ENCODE measurements around the gene CDH1.
A peak's percentile ranks its signal among the peaks of the same experiment; 100 is the strongest.

Gene CDH1

DNA sequence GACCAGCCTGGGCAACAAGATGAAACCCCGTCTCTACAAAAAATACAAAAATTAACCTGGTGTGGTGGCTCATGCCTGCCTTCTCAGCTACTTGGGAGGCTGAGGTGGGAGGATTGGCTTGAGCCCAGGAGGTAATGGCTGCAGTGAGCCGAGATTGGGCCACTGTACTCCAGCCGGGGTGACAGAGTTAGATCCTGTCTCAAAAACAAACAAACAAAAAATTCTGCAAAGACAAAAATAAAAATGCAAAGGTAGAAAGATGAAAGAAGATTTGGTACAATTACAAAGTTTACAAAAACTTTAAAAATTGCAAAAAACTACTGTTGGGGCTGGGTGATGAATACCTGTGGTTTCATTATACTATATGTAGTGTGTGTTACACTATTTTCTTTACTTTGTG is 5.5 kb upstream of the CDH1 start:
- DNase-seq (ENCODE audit: low read depth in 2 of 2, low spot score in 1 of 2) = no peak

DNA sequence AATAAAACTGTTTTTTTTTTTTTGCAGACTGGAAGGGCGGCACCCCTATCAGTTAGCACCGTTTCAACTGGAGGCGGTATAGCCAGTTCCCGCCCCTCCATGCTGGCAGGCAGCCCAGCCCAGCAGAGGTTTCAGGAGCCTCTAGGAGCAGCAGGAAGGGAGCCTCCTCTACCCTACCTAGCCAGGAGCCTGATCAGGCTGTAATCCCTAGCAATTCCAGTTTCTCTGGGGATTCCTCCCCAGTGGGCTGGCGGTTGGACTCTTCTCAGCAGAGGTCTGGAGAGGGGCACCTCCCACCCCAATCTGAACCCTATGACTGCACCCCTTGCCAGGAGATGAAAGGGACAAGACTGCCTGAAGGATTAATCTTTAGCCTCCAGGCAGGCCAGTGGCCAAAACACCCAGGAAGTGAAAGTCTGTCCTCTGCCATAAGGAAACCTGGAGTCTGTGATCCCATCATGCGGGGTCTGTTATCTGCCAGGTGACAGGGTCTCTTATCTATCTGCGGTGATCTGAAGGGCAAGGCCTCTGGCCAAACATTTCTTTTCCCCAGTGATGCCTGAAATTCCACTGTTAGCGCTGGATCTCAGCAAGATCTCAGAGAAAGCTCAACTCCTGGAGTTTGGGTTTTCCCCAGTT is 4.9 kb upstream of the CDH1 start:
- DNase-seq (ENCODE audit: low read depth in 2 of 2, low spot score in 1 of 2) = no peak

DNA sequence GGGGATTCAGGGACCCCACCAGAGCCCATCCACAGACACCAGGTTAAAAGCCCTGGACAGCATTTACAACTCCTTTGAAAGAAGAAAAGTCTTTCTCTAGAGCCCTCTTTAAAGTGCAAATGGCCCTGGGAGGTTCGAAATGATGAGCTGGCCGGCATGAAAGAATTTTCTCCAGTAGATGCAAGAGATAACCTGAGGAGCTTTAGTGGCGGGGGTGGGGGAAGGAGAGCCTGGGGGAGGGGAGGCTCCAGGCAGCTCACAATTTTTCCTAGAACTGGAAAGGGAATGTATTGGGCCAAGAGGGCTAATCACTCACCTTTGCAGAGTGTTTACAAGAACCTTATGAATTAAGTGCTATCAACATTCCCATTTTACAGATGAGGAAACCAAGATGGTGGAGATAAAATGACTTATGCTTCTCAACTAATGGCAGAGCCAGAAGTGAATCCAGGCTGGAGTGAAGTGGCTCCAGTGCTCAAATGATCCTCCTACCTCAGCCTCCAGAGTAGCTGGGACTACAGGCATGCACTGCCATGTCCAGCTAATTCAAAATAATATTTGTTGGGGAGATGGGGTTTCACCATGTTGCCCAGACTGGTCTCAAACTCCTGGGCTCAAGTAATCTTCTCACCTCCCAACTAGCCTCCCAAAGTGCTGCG is 4.2 kb upstream of the CDH1 start:
- DNase-seq (ENCODE audit: low read depth in 2 of 2, low spot score in 1 of 2) = no peak

DNA sequence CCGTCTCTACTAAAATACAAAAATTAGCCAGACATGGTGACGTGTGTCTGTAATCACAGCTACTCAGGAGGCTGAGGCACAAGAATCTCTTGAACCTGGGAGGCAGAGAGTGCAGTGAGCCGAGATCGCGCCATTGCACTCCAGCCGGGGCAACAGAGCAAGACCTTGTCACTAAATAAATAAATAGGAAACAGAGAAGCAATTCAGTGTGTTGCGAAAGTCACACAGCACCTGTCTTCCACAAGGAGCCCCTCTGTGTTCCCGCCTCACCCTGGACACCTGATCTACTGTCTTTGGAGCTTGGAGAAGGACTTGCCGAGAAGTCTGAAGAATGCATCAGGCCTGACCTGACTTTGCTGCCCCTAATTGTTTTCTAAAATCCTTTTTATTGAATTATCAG is 3.5 kb upstream of the CDH1 start:
- no peak for DNase-seq (ENCODE audit: low read depth in 2 of 2, low spot score in 1 of 2)

DNA sequence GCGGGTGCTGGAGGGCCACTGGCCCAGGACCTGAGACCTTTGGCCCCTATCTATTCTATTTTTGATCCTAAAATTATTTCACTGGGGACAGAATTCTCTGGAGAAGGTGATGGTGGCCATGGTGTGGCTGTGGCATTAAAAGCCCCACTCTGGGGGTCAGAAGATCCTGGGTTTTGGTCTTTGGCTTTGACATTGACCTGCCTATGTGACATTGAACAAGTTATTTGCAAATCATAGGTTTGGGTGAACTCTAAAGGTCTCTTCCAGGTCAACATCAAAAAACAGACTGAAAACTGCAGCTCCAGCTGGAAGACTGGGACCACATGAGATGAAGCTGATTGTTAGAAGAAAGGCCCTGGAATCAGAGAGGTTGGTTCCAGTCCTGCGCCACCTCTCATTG is 2.3 kb upstream of the CDH1 start:
- DNase-seq (ENCODE audit: low read depth in 2 of 2, low spot score in 1 of 2) = no peak

DNA sequence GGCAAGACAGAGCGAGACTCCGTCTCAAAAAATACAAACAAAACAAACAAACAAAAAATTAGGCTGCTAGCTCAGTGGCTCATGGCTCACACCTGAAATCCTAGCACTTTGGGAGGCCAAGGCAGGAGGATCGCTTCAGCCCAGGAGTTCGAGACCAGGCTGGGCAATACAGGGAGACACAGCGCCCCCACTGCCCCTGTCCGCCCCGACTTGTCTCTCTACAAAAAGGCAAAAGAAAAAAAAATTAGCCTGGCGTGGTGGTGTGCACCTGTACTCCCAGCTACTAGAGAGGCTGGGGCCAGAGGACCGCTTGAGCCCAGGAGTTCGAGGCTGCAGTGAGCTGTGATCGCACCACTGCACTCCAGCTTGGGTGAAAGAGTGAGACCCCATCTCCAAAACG is 531 bp upstream of the CDH1 start:
- no peak for DNase-seq (ENCODE audit: low read depth in 2 of 2, low spot score in 1 of 2)

DNA sequence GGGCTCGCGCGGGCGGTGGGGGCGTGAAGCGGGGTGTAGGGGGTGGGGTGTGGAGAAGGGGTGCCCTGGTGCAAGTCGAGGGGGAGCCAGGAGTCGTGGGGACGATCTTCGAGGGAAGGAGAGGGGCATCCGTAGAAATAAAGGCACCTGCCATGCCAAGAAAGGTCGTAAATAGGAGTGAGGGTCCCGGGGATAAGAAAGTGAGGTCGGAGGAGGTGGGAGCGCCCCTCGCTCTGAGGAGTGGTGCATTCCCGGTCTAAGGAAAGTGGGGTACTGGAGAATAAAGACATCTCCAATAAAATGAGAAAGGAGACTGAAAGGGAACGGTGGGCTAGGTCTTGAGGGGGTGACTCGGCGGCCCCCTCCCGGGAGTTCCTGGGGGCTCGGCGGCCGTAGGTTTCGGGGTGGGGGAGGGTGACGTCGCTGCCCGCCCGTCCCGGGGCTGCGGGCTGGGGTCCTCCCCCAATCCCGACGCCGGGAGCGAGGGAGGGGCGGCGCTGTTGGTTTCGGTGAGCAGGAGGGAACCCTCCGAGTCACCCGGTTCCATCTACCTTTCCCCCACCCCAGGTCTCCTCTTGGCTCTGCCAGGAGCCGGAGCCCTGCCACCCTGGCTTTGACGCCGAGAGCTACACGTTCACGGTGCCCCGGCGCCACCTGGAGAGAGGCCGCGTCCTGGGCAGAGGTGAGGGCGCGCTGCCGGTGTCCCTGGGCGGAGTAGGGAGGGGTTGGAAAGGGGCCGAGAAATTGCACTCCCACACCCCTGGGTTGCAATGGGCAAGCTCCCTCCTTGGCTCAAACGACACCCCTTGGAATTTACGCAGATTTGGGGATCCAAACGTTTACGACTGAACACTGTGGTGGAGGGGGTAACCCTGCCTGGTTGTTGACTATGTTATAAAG is 888 bp downstream of the CDH1 start:
- no peak for DNase-seq (ENCODE audit: low read depth in 2 of 2, low spot score in 1 of 2)

DNA sequence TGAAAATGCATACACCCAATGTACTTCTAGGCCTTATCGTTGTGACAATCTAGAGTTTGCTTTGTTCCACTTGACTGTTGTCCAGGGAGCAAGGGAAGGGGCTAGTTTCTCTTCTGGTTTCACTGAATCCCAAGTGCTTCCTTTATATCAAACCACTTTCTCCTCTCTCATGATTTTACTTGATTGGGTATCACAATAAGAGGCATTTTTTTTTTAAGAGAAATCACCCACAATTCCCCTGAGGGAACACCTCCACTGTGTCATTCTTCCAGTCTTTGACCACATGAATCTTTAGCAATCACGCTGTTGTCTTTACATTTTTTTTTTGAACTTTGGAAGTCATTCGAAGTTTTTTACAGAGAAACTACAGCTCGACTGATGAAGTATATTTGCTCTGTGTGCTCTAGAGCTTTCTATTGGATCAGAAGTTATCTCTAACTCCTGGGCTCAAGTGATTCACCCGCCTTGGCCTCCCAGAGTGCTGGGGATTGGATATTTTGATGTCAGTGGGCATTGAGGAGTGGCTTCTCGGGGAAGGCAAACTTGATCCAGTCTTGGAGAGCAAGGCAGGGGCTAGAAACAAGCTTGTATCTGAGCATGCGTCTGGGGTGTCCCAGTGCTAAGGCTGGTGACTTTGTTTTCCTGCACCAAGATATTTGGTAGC is 3.0 kb downstream of the CDH1 start:
- DNase-seq (ENCODE audit: low read depth in 2 of 2, low spot score in 1 of 2) = no peak

DNA sequence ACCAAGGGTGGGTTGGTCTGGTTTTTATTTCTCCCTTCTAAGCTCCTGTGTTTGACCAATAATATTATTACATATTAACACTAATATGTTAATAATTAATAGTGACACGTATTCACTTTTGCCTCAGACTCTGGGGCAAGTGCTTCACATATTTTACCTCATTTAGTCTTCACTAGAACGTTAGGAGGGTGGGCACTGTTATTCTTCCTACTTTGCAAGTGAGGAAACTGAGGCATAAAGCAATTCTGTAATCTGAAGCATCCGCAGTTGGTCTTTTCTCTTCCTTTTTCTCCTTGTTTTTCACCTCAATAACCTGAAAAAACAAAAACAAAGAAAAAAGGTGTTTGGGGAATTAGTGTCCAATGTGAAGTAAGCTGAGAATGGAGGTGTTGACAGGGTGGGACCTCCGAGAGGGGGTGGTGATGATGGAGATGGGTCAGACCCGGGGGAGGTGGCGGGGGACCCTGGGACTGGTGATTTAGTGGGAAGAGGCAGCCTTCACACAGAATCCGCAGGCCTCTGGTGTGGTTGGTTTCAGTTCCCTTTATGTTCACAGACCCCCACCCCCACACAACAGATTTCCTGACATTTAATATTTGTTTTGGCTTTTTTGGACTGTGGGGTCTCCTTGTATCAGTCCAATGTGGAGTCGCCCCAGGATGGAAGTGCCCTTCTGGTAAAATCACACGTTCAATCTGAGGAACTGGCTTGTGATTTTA is 3.7 kb downstream of the CDH1 start:
- DNase-seq (ENCODE audit: low read depth in 2 of 2, low spot score in 1 of 2) = no peak

DNA sequence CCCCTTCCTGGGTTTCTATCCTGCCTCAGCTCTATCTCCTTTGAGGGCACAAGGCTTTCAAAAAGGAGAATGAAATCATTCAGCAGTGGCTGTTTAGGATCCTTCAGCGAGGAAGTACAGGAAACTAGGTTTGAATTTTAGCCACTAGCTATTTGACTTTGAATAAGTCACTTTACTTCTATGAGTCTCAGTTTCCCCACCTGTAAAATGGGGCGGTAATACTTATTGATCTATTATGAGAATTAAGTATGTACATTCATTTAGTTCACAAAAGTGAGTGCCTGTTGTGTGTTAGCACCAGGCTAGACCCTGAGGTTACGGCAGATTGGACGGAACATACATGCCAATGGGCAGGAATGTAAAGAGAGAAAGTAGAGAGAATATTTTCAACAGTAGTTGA is 6.6 kb downstream of the CDH1 start:
- DNase-seq (ENCODE audit: low read depth in 2 of 2, low spot score in 1 of 2) = no peak

DNA sequence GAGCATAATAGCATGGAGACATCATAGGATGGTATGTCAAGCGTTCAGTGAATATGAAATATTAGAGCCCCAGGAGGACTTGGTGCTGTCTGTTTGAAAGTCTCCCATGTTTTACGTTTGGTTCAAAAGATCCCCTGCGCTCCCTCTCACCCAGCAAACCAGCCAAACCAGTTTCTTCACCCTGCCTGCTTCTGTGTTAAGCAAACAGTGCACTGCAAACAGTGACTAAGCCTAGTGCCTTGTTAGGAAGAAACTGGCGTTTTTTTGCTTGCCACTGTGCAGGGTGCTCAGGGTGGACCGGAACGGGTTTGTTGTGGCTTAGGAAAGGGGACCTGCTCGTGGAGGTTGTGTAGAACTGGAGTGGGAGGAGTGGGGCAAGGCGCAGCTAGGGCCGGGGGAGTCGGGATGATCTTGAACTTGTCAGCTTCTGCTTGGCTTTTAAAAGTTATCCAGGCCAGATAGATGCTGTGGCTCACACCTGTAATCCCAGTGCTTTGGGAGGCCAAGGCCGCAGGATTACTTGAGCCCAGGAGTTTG is 7.7 kb downstream of the CDH1 start:
- no peak for DNase-seq (ENCODE audit: low read depth in 2 of 2, low spot score in 1 of 2)

DNA sequence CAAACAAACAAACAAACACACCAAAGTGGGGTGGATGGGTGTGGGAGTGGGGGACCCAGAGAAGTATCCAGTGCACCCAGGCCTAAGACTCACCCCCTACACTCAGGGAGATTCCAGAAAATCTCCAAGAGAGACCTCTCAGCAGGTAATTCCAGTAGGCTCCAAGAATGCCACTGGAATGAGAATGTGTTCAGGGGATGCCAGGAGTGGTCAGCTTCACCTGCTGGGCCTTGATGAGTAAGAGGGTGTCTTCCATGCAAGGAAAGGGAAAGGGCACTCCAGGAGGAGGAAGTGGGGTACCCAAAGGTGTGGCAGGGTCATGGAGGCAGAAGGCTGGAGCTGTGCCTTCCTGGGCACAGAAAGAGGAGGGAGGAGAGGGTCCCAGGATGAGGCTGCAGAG is 9.9 kb downstream of the CDH1 start:
- DNase-seq (ENCODE audit: low read depth in 2 of 2, low spot score in 1 of 2) = no peak

DNA sequence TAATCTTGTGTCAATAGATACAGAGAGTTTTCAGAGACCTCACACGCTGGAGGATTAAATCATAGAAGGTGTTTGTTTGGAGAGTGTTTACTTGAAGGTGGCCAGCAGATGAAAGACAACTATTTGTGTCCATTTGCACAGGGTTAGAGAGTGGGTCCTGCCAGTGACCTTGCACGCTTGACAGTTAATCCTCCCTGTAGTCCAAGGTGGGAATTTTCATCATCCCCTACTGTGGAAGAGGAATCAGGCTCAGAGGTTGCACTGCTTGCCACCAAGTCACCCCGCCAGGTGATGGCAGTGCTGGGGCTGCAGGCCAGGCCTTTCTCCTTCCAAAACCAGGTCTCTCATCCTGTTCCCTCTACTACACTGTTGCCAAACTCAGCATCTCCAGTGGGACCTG is 12.3 kb downstream of the CDH1 start:
- DNase-seq (ENCODE audit: low read depth in 2 of 2, low spot score in 1 of 2) = no peak

DNA sequence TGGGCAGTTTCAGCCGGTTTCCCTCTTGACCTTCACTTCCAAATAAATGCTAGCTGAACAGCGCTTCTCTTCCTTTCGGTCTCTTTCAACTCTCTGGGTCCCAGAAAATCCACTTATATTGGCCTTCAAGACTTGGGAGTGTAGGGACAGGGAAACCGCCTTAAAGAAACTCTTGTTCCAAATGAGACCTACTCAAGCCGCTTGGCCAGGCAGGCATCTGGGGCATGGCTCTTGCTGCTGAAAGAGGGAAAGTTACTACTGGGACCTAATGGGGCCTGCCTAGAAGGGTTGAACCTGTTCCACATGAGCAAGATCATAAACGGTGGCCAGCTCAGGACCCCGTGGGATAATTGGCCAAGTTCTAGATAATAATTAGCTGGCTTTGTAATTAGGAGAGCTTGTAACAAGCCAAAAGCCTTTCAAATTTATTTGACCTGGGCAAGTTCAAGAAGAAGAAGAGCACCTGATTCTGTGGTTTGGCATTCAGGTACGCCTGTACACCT is 13.2 kb downstream of the CDH1 start:
- DNase-seq (ENCODE audit: low read depth in 2 of 2, low spot score in 1 of 2) = no peak

DNA sequence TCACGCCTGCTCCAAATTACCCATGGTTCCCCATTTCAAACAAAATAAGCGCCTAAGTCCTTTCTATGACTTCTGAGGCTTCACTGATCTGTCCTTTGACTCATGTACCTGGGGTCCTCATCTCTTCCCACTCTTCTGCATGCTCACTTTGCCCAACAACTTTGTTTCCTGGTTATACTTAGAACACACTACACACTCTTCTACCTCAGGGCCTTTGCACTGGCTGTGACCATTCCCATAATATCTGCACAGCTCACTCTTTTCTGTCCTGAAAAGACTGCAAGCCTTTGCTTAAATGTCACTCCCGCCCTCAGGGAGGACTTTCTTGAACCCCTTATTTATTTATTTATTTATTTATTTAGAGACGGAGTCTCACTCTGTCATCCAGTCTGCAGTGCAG is 14.1 kb downstream of the CDH1 start:
- DNase-seq (ENCODE audit: low read depth in 2 of 2, low spot score in 1 of 2) = no peak

DNA sequence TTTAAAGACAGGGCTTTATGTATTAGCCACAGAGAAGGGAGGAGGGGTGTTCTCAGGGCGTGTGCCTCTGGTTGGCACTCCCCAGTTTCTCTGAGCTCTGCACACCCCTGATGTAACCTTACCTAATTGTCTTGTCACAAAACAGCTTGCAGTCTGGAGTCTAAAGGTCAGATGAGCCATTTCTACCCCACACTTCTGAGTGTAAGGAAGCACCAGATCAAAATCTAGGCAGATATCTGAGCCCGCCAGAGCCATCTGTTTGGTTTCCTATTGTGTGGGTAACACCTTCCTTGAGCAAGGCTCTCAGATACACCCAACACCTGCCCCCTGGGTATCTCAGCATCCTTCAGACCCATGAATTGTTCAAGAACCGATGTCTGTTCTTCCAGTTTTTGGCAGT is 15.5 kb downstream of the CDH1 start:
- DNase-seq (ENCODE audit: low read depth in 2 of 2, low spot score in 1 of 2) = no peak

DNA sequence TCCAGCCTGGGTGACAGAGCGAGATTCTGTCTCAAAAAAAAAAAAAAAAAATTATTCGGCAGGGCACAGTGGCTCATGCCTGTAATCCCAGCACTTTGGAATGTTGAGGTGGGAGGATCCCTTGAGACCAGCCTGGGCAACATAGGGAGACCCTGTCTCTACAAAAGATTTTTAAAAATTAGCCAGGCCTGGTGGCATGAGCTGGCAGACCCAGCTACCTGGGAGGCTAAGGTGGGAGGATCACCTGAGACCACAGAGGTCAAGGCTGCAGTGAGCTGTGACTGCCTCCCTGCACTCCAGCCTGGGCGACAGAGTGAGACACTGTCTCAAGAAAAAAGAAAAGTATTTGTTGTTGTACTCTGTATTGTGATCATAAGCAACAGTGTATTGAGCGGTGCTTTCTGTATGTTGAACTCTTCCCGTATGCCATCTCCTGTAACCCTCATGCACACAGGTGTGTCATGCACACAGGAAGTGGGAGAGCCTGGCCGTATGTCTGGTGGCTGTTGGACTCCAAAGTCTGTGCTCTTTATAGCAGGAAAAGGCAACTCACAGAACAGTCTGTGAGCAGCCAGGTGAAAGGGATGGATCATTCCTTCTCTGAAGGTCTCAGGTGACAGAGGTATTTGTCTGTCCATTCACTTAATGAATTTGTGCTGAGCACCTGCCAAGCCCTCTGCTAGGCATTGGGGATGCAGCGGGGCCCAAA is 17.1 kb downstream of the CDH1 start:
- DNase-seq (ENCODE audit: low read depth in 2 of 2, low spot score in 1 of 2) = no peak

DNA sequence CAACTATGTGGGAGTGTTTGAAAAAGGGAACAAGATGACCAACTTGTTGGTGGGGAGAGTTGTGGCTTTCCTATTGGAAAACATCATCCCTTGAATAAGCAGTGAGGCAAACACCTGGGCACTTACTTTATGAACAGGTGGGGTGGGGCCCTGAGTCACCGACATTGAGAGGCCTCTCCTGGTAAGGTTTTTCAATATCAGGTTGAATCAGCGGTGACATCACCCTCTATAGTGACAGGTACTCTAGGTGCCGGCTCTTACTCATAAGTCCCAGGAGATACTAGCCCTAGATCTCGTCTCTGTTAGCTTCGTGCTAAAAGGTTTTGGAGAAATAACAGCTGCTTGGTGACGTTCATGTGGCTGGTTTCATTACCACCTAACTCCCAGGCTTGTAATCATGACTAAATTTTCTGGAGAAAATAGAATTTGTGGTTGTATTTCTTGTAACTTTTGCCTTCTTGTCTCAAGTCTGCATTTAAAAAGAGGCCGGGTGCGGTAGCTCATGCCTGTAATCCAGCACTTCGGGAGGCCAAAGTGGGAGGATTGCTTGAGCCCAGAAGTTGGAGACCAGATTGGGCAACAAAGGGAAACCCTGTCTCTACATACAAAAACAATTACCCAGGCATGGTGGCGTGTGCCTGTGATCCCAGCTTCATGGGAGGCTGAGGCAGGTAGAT is 19.3 kb downstream of the CDH1 start:
- DNase-seq (ENCODE audit: low read depth in 2 of 2, low spot score in 1 of 2) = peak in 1 of 2 donors; percentile 17

DNA sequence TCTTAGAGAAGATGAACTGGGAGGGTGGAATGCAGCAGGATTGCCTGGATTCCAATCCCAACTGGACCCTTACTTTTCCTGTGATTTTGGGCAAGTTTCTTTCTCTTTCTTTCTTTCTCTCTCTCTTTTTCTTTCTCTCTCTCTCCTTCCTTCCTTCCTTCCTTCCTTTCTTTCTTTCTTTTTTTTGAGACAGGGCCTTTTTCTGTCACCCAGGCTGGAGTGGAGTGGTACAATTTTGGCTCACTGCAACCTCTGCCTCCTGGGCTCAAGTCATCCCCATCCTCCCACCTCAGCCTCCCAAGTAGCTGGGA is 20.5 kb downstream of the CDH1 start:
- DNase-seq (ENCODE audit: low read depth in 2 of 2, low spot score in 1 of 2) = no peak

DNA sequence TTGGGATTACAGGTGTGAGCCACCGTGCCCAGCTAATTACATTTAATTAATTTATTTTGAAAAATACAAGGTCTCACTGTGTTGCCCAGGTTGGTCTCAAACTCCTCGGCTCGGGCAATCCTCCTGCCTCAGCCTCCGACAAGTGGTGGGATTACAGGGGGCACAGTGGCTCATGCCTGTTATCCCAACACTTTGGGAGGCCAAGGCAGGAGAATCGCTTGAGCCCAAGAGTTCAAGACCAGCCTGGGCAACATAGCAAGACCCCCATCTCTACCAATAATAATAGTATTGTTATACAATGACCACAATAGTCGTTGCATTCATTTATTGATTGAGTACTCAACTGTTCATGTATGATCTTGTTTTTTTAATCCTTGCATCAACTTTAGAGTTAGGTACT is 22.0 kb downstream of the CDH1 start:
- DNase-seq (ENCODE audit: low read depth in 2 of 2, low spot score in 1 of 2) = no peak

Measured in stimulated activated CD8-positive, alpha-beta memory T cell treated with anti-CD3 and anti-CD28 coated beads, Interleukin-4, amount 100 ng/mL, for 4 hours (primary cell).